Measurements from ENCODE around the gene ATP13A3. TPM values are rescaled to one million over a fixed set of nuclear protein-coding genes. Genes with fewer than 3 reads are reported as not detected.

ATP13A3 gene
- total RNA-seq, 1 donor from 2014 or later = 60.2 TPM

DNA sequence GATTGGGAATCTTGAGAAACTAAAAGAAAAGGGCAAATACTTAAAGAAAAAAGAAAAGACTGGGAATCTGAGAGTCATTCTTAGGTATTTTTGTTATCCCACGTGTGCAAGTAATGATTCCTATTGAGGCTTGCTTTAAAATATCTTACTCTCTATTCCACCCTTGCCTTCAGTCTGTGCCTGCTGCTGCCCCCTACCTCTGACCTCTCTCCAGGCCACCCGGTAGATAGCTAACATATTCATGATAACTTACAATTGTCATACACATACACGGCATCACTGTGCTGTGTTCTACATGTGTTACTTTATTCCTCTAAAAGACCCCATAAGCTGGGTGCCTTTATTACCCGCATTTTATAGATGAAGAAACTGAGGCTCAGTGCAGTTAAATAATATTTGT lies 27.8 kb upstream of the ATP13A3 start:
- TF ChIP-seq, protein P1, sequence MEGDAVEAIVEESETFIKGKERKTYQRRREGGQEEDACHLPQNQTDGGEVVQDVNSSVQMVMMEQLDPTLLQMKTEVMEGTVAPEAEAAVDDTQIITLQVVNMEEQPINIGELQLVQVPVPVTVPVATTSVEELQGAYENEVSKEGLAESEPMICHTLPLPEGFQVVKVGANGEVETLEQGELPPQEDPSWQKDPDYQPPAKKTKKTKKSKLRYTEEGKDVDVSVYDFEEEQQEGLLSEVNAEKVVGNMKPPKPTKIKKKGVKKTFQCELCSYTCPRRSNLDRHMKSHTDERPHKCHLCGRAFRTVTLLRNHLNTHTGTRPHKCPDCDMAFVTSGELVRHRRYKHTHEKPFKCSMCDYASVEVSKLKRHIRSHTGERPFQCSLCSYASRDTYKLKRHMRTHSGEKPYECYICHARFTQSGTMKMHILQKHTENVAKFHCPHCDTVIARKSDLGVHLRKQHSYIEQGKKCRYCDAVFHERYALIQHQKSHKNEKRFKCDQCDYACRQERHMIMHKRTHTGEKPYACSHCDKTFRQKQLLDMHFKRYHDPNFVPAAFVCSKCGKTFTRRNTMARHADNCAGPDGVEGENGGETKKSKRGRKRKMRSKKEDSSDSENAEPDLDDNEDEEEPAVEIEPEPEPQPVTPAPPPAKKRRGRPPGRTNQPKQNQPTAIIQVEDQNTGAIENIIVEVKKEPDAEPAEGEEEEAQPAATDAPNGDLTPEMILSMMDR (IDR thresholded peaks at IDR 0.05; ENCODE audit: unreplicated experiment) = no peak

DNA sequence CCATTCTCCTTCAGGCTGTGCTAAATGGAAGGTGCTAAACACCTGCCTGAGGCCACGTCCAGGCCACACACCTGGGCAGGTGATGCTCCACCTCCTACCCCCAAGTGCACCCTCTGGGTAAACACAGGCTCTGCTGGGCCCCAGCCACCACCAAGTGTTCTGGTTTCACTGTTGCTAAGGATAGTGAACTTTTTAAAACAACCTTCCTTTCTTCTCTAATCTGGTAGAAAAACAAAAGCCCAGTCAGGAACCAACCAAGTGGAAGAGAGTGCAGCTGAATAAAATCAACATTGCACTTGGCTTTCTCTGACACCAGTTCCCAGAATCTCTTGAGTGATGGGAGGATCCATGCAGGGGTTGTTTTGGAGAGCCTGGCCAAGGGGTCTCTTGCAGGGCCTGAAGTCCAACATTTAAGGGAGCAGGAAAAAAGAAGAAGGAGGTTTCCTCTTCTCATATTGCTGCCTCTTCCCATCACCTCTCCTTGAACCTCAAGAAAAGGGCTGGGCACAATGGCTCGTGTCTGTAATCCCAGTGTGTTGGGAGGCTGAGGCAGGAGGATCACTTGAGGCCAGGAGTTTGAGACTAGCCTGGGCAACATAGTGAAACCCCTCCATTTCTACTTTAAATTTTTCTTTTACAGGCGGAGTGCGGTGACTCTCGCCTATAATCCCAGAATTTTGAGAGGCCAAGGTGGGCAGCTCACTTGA lies 26.2 kb upstream of the ATP13A3 start:
- no peaks in the 10 kb centered on the region for H3K36me3 Mint-ChIP-seq
- peak overlapping the region; percentile 7 for H3K27ac Mint-ChIP-seq
- no peak for DNase-seq (ENCODE audit: low spot score in 2 of 2, unreplicated experiment in 2 of 2)
- no peaks in the 10 kb centered on the region for H3K4me1 Mint-ChIP-seq
- no peak overlapping the region for H3K4me3 Mint-ChIP-seq
- H3K27me3 Mint-ChIP-seq (ENCODE audit: low read depth) = no peaks in the 10 kb centered on the region
- TF ChIP-seq, protein P1 (IDR thresholded peaks at IDR 0.05; ENCODE audit: unreplicated experiment) = no peak
- H3K9me3 Mint-ChIP-seq = peaks cover 5% of the 10 kb centered on the region

More for the DNA sequence above, 27.8 kb upstream of the ATP13A3 start:
- Mint-ChIP-seq H3K4me3 (no peak overlapping the region), H3K27me3 (ENCODE audit: low read depth) (no peaks in the 10 kb centered on the region), H3K9me3 (peaks cover 5% of the 10 kb centered on the region), H3K4me1 (no peaks in the 10 kb centered on the region), H3K36me3 (no peaks in the 10 kb centered on the region), H3K27ac (no peak overlapping the region)
- DNase-seq (ENCODE audit: low spot score in 2 of 2, unreplicated experiment in 2 of 2) = no peak

DNA sequence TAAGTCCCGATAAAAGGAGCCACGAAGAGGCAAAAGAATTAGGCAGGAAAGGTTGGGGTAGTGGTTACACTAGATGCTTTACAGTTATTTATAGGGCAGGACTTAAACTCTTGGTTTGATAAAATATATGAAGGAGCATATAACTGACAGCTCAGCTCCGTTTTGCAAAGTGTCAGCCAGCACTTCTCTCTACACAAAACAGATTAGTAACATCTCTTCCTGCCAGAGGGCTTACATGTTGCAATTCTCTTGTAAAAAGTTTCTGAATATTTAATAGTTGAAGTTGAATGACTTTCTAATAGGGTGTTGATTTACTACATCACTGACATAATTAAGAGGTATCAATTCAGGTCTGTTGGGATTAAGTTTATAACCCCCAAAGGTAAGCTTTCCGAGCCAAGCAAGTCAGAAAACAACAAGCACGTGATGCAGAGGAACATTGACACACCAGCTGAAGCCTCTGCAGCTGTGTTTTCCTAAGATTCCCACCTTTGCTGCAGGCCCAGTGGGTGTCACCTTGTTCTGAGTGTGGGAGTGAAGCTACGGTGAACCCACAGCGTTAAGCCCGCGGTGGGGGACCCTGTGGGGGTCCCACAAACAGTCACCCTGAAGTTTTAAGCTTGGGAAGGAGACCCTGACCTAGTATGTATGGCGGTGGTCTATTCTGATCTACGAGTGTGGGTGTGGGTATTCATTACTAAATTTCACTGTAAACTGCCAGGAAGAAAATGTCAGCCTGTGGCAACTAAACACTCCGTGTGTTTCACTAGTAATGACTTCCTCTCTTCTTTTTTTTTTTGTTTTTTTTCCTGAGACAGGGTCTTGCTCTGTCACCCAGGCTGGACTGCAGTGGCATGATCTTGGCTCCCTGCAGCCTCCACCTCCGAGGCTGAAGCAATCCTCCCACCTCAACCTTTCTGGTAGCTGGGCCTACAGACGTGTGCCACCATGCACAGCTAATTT lies 22.0 kb upstream of the ATP13A3 start:
- Mint-ChIP-seq H3K27ac (no peak overlapping the region), H3K9me3 (no peaks in the 10 kb centered on the region), H3K36me3 (no peaks in the 10 kb centered on the region), H3K4me3 (no peak overlapping the region), H3K4me1 (peaks cover 6% of the 10 kb centered on the region), H3K27me3 (ENCODE audit: low read depth) (no peaks in the 10 kb centered on the region)
- TF ChIP-seq, protein P1 (IDR thresholded peaks at IDR 0.05; ENCODE audit: unreplicated experiment) = no peak
- no peak for DNase-seq (ENCODE audit: low spot score in 2 of 2, unreplicated experiment in 2 of 2)

DNA sequence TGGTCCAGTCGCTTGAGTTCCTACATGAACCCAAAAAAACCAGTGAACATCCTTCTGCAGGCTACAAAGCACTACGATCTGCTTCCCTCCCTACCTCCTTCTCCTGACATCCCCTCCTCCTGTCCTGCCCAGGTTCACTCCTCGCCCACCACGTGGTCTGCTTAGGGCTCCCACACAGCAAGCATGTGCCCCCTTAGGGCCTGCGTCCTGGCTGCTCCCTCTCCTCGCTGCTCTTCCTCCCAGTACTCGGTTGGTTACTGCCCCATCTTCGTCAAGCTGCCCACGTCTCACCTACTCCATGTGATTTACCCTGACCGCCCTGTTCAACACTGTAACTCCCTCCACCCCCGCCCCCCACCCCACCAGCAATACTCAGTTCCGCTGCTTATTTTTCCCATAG lies 20.8 kb upstream of the ATP13A3 start:
- H3K4me1 Mint-ChIP-seq = peaks cover 6% of the 10 kb centered on the region

DNA sequence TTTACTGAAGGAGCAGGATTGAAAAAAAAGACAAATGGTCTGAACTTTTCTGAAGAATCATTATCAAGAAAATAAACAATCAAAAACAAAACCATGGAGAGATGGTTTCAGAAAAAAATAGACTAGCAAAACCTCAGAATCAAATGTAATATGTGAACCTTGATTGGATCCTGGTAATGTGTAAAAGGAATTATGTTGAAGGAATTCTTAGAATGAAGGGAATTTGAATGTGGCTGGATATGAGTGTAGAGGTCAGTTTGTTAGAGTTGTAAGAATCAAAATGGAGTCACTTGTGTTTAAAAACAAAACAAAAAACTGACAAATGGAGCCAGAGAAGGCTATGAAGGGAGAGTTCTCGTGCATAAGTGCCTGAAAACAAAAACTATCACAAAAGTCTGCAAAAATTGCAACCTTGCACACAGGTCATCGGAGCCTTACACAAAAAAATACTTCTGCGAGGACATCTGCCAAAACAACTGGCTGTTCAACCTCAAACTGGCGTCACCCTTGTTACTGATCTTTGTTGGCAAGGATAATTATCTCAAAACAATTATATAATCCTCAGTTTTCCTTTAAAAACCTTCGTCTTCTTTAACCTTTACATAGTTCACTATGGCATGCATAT lies 19.1 kb upstream of the ATP13A3 start:
- TF ChIP-seq, protein P1 (IDR thresholded peaks at IDR 0.05; ENCODE audit: unreplicated experiment) = no peak
- H3K4me1 Mint-ChIP-seq = peaks cover 6% of the 10 kb centered on the region
- no peak overlapping the region for H3K27ac Mint-ChIP-seq
- no peaks in the 10 kb centered on the region for H3K36me3 Mint-ChIP-seq
- no peak for DNase-seq (ENCODE audit: low spot score in 2 of 2, unreplicated experiment in 2 of 2)
- H3K4me3 Mint-ChIP-seq = no peak overlapping the region
- H3K9me3 Mint-ChIP-seq = no peaks in the 10 kb centered on the region
- H3K27me3 Mint-ChIP-seq (ENCODE audit: low read depth) = no peaks in the 10 kb centered on the region

More for the DNA sequence above, 20.8 kb upstream of the ATP13A3 start:
- TF ChIP-seq, protein P1 (IDR thresholded peaks at IDR 0.05; ENCODE audit: unreplicated experiment) = no peak
- no peak overlapping the region for H3K4me3 Mint-ChIP-seq
- H3K27ac Mint-ChIP-seq = no peak overlapping the region
- no peaks in the 10 kb centered on the region for H3K27me3 Mint-ChIP-seq (ENCODE audit: low read depth)
- DNase-seq (ENCODE audit: low spot score in 2 of 2, unreplicated experiment in 2 of 2) = no peak
- no peaks in the 10 kb centered on the region for H3K36me3 Mint-ChIP-seq
- no peaks in the 10 kb centered on the region for H3K9me3 Mint-ChIP-seq
